GM12874 (cell line): Measurements from ENCODE around the gene KLHL18.

Experiments used
- TF ChIP-seq, protein P1 (sequence below): IDR thresholded peaks from 2 replicates; pipeline ENCODE4 v1.5.1; 2011; ENCODE audit warnings: low read depth, mild to moderate bottlenecking, control low read depth, low read length, moderate library complexity; ENCODE audit not compliant: insufficient read depth

The KLHL18 gene

DNA sequence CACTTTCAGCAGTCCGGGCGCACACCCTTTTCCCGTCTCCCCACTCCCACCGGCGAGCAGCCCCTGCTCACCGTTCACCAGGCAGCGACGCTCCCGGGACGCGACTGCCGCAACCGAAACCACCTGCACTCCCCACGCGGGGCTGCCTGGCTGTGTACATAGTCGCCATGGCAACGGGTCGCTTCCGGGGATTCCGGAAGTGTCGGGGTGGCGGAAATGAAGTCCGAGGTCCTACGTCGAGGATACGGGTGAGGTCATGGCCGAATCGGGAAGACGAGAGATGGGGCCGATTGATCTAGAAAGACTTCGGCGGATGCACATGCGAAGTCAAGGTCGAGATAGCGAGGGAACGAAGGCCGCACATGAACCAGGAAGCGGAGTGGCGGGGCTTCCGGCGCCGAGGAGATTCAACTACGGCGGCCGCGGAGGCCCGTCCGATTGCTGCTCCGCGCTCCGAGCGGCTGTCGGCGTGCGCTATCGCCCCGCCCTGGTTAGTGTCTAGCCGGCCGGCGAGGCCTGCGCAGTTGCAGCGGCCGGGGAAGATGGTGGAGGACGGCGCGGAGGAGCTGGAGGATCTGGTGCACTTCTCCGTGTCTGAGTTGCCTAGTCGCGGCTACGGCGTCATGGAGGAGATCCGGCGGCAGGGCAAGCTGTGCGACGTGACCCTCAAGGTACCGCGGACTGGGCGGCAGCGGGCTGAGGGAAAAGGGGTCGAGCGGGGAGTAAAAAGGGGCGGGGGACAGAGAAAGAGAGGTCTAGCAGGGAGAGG is at the start of gene KLHL18, which contains the start of gene KIF9:
Gene KLHL18 (plus strand): TSS at position 521 of the 769 bp plus-strand sequence. CDS start 22 bp downstream, at position 543.
Gene KIF9 (minus strand): TSS at position 376 of the 769 bp plus-strand sequence. CDS start 5,425 bp downstream, outside the sequence.
- TF ChIP-seq, protein P1, sequence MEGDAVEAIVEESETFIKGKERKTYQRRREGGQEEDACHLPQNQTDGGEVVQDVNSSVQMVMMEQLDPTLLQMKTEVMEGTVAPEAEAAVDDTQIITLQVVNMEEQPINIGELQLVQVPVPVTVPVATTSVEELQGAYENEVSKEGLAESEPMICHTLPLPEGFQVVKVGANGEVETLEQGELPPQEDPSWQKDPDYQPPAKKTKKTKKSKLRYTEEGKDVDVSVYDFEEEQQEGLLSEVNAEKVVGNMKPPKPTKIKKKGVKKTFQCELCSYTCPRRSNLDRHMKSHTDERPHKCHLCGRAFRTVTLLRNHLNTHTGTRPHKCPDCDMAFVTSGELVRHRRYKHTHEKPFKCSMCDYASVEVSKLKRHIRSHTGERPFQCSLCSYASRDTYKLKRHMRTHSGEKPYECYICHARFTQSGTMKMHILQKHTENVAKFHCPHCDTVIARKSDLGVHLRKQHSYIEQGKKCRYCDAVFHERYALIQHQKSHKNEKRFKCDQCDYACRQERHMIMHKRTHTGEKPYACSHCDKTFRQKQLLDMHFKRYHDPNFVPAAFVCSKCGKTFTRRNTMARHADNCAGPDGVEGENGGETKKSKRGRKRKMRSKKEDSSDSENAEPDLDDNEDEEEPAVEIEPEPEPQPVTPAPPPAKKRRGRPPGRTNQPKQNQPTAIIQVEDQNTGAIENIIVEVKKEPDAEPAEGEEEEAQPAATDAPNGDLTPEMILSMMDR, result no peak

DNA sequence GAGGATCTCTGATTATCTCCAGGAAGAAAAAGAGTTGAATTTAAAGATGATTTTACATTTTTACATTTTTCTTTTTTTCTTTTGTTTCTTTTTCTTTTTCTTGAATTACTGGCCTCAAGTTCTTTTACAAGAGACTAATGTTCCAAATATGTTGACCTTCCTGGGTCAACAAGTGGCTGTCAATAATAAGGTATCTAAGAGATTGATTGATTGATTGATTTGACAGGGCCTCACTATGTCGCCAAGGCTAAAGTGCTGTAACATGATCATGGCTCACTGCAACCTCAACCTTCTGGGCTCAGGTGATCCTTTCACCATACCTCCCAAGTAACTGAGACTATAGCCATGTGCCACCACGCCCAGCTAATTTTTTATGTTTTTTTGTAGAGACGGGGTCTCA is 44.7 kb upstream of the KLHL18 start:
- TF ChIP-seq, protein P1, result no peak

DNA sequence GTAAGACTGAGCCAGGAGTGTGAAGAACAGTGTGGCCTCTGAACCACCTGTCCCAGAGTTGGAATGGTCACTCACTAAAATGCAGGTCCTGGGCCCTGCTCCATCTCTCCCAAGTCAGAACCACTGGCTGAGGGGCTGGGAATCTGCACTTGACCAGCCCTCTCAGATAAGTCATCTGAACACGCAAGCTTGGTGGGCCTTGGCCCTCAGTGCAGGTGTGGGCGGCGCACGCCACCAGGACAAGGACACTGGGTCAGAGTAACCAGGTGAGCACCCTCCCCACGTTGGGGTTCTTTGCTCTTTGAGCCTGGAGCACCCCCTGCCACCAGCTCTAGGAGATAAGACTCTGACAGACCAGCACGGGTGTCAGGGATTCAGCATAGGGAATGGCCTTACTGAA is 42.8 kb upstream of the KLHL18 start:
- TF ChIP-seq, protein P1, result no peak

DNA sequence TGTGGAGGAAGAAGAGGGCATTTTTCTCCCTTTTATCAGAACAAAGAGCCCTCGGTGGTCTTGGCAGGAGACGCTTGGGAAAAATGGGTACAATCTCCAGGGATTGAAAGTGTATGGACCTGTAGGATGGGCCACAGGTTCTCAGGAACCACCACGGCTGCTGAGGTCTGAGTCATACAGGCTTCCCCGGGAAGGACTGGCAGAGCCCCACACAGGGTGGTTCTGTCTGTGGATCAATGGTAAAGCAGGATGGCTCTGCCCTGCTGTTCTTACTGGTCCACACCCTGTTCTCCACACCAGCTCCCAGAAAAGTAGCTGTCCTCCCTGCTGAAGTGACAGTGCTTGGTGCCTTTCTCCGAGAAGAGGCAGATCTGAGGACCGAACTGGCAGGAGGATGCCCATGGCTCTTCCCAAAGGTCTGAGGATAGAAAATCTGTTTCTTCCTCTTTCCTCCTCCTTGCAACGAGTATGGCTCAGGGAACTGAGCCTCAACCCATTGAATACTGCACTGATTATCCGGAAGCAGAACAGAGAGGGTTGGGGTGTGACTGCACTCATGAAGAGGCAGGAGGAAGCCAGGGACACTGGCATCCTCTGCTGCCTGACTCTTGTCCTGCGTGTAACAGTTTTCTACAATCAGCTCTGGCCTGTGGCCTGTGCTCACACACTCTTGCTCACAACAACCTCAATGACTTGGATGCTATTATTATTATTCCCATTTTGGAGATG is 39.2 kb upstream of the KLHL18 start:
- TF ChIP-seq, protein P1, result peak; percentile 19; the same call in 1 of the 2 replicates

DNA sequence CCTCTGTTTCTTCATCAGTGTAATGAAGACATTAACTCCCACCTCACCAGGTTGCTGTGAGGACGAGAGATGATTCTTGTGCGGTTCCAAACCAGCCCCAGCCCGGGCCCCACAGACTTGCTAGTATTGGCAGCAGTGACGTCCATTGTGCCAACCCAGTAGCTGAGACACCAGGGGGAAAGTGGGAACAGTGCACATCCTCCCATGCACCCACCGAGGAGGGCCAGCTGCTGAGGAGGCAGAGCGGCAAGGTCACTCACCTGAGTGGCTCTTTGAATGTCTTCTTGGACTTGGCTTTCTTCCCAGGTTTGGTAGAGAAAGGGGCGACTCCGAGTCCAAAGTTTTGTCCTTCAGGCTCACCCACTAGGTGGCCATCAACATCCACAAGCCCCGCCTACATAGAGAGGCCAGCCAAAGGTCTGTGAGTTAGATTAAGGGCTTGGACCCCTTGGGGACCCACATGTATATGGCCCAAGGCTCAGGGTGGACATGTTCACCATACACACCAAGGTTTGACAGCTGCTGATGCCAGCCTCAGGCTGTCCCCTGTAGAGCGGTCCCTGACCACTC is 38.1 kb upstream of the KLHL18 start:
- TF ChIP-seq, protein P1, result no peak

DNA sequence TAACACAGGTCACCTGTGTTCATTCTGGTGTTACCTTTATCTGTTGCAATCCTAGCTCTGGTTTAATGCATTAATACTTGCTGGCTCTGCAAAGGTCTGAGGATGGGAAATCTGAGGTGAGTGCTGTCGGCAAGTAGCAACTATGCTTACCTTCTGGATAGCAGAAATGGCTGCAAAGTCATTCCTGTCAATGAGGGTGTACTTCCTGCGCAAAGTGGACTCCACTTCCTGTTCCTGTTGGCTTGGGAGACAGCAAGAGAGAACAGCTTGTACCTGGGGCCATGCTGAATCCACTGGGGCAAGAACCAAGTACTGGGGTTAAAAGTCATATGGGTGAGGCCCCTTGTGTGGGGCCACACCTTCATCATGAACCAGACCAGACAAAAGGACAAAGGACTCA is 37.5 kb upstream of the KLHL18 start:
- TF ChIP-seq, protein P1, result no peak

DNA sequence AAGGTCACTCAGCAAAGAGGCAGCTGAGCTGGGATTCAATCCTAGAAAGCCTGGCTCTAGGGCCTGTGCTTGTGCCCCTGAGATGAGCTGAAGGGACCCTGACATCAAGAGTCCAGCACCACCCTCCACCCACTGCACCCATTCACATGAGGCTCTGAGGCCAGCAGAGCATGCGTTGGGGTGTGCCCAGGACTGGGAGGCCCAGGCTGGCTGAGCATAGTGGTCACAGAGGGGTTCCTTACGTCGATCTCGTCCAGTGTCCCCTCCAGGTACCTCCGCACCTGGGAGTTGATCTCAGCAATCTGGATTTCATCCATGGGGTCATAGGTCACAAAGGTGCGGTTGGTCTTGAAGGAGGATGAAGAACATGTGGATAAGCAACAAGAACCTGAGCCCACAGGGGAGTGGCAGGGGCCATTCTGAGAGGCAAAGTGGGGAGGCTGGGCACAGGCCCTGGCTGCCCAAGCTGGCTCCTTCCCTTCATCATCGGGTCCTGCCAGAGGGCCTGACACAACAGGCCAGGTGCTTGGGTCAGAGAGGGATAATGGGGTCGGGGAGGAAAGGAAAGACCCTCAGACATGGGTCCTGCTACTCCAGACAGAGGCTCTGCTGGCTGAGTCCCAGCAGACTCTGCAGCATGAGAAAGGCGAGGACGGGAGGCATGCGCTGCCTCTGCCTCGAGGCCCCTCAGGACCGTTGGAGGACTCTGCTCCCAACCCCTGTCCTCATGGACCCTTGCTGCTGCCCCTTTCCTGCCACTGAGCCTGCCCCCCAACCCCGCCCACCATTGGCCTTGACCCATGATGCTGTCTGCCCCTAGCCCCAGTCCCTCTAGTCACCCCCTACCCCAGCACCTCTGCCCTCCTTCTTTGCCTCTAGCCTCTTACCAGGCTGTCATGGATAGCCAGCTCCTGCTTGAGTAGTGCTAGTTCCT is 35.3 kb upstream of the KLHL18 start:
- TF ChIP-seq, protein P1, result no peak
